ENCODE data around the gene GPR35. TPM values are rescaled to one million over a fixed set of nuclear protein-coding genes. Genes with fewer than 3 reads are reported as not detected.
"Not testable (repeated sequence)": the region's sequence is repeated elsewhere in the genome, so short reads cannot be mapped to it uniquely, and the experiment has no call there.

The GPR35 gene
- total RNA-seq, 3 donors from 2014 or later = 47.1 to 132 (median 76.8) TPM

- peak in 1 of 3 donors; percentile 24 for DNase-seq
- Histone ChIP-seq H3K36me3 (ENCODE audit: low read depth) (no peaks in the 10 kb centered on the region), H3K4me3 (no peak overlapping the region), H3K4me1 (ENCODE audit: low read depth) (no peaks in the 10 kb centered on the region), H3K9me3 (peaks cover 4% of the 10 kb centered on the region)
- TF ChIP-seq CTCF (IDR thresholded peaks at IDR 0.05) = no peak
- no peak for ATAC-seq
- intact Hi-C loops (cut with DNase I, micrococcal nuclease) = no loop called here
These were observed 30.9 kb downstream of the GPR35 start for GRCh38 chr2:240655931-240656886.

- H3K4me1 ChIP-seq (ENCODE audit: low read depth); H3K9me3 ChIP-seq; H3K4me3 ChIP-seq; ATAC-seq; DNase-seq; intact Hi-C loops (cut with DNase I, micrococcal nuclease); H3K36me3 ChIP-seq (ENCODE audit: low read depth): not testable (repeated sequence)
These were observed 34.6 kb downstream of the GPR35 start for GRCh38 chr2:240659883-240660282.

- no peak for TF ChIP-seq CTCF (IDR thresholded peaks at IDR 0.05)
- no peaks in the 10 kb centered on the region for H3K36me3 ChIP-seq (ENCODE audit: low read depth)
These were observed 37.4 kb downstream of the GPR35 start for GRCh38 chr2:240662681-240663080.

GRCh38 chr2:240663546-240664190 is 38.4 kb downstream of the GPR35 start:
- no peak overlapping the region for H3K4me3 ChIP-seq
- intact Hi-C loops (cut with DNase I, micrococcal nuclease) = no loop called here
- no peaks in the 10 kb centered on the region for H3K4me1 ChIP-seq (ENCODE audit: low read depth)
- peaks cover 6% of the 10 kb centered on the region for H3K9me3 ChIP-seq
- H3K36me3 ChIP-seq (ENCODE audit: low read depth) = no peaks in the 10 kb centered on the region
- DNase-seq = no peak
- no peak for ATAC-seq
- no peak for TF ChIP-seq CTCF (IDR thresholded peaks at IDR 0.05)

More at GRCh38 chr2:240662681-240663080, 37.4 kb downstream of the GPR35 start:
- Histone ChIP-seq H3K4me3 (no peak overlapping the region), H3K4me1 (ENCODE audit: low read depth) (no peaks in the 10 kb centered on the region), H3K9me3 (peaks cover 6% of the 10 kb centered on the region)
- DNase-seq (no peak), ATAC-seq (no peak)
- intact Hi-C loops (cut with DNase I, micrococcal nuclease) = no loop called here

GRCh38 chr2:240664622-240665021 is 39.3 kb downstream of the GPR35 start:
- ATAC-seq = no peak
- Histone ChIP-seq H3K36me3 (ENCODE audit: low read depth) (no peaks in the 10 kb centered on the region), H3K4me1 (ENCODE audit: low read depth) (no peaks in the 10 kb centered on the region), H3K4me3 (no peak overlapping the region), H3K9me3 (peaks cover 6% of the 10 kb centered on the region)
- no peak for TF ChIP-seq CTCF (IDR thresholded peaks at IDR 0.05)
- DNase-seq = no peak
- intact Hi-C loops (cut with DNase I, micrococcal nuclease) = no loop called here

GRCh38 chr2:240670402-240670801 is 45.1 kb downstream of the GPR35 start:
- intact Hi-C loops (cut with DNase I, micrococcal nuclease) = no loop called here
- H3K36me3 ChIP-seq (ENCODE audit: low read depth) = no peaks in the 10 kb centered on the region
- no peak for ATAC-seq
- H3K9me3 ChIP-seq = no peaks in the 10 kb centered on the region
- no peak overlapping the region for H3K4me3 ChIP-seq
- no peak for DNase-seq
- H3K4me1 ChIP-seq (ENCODE audit: low read depth) = no peaks in the 10 kb centered on the region
- no peak for TF ChIP-seq CTCF (IDR thresholded peaks at IDR 0.05)

Data from mucosa of descending colon (tissue), 3 donors.